Measurements from ENCODE around the gene NPM3.

DNA sequence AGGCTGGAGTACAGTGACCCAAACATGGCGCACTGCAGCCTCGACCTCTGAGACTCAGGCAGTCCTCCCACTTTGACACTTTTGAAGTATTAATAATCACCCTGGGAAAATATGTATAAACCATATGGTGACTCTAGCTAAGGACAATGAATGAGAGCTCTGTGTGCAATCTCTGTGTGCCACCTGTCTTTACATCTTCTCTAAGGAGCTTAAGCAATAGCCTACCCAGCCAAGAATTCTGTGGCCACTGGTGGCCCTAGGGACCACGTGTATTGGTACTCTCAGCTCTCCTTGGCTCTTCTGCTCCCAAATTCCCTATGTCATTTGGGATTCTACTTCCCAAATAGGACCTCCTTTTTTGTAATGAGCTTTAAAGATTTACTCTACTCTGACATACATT is 31.0 kb downstream of the NPM3 start:
- TF ChIP-seq POLR2AphosphoS5 (IDR thresholded peaks at IDR 0.05) = no peak
- TF ChIP-seq, protein P1, sequence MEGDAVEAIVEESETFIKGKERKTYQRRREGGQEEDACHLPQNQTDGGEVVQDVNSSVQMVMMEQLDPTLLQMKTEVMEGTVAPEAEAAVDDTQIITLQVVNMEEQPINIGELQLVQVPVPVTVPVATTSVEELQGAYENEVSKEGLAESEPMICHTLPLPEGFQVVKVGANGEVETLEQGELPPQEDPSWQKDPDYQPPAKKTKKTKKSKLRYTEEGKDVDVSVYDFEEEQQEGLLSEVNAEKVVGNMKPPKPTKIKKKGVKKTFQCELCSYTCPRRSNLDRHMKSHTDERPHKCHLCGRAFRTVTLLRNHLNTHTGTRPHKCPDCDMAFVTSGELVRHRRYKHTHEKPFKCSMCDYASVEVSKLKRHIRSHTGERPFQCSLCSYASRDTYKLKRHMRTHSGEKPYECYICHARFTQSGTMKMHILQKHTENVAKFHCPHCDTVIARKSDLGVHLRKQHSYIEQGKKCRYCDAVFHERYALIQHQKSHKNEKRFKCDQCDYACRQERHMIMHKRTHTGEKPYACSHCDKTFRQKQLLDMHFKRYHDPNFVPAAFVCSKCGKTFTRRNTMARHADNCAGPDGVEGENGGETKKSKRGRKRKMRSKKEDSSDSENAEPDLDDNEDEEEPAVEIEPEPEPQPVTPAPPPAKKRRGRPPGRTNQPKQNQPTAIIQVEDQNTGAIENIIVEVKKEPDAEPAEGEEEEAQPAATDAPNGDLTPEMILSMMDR (IDR thresholded peaks at IDR 0.05) = no peak
